HEK293 (cell line): ENCODE results near the gene GNG4.

Experiments used
- BCL11A ChIP-seq: fragments of 450-650 bp; formaldehyde crosslinking; IDR thresholded peaks from 2 replicates; pipeline ENCODE4 v1.5.1; 2016; ENCODE audit warnings: low read depth, missing biosample characterization, missing genetic modification characterization
- KLF1 ChIP-seq: fragments of 450-650 bp; formaldehyde crosslinking; IDR thresholded peaks from 2 replicates; pipeline ENCODE4 v1.5.1; 2016; ENCODE audit warnings: missing biosample characterization, missing genetic modification characterization
- PRDM4 ChIP-seq: fragments of 450-650 bp; formaldehyde crosslinking; IDR thresholded peaks from 2 replicates; pipeline ENCODE4 v1.5.1; 2017; ENCODE audit warnings: missing biosample characterization, missing genetic modification characterization
- RBAK ChIP-seq: fragments of 450-650 bp; formaldehyde crosslinking; IDR thresholded peaks from 2 replicates; pipeline ENCODE4 v1.5.1; 2016; ENCODE audit warnings: missing biosample characterization, missing genetic modification characterization
- ZBTB1 ChIP-seq: fragments of 450-650 bp; formaldehyde crosslinking; IDR thresholded peaks from 2 replicates; pipeline ENCODE4 v1.5.1; 2016; ENCODE audit warnings: missing biosample characterization, missing genetic modification characterization
- ZBTB48 ChIP-seq: fragments of 450-650 bp; formaldehyde crosslinking; IDR thresholded peaks from 2 replicates; pipeline ENCODE4 v1.5.1; 2016; ENCODE audit warnings: missing biosample characterization, missing genetic modification characterization
- ZFP37 ChIP-seq: fragments of 450-650 bp; formaldehyde crosslinking; IDR thresholded peaks from 2 replicates; pipeline ENCODE4 v1.5.1; 2016; ENCODE audit warnings: missing biosample characterization, missing genetic modification characterization
- ZNF140 ChIP-seq: fragments of 450-650 bp; formaldehyde crosslinking; IDR thresholded peaks from 2 replicates; pipeline ENCODE4 v1.5.1; 2016; ENCODE audit warnings: missing biosample characterization, missing genetic modification characterization
- ZNF202 ChIP-seq: fragments of 450-650 bp; formaldehyde crosslinking; IDR thresholded peaks from 2 replicates; pipeline ENCODE4 v1.5.1; 2016; ENCODE audit warnings: missing biosample characterization, missing genetic modification characterization, borderline replicate concordance
- ZNF221 ChIP-seq: fragments of 450-650 bp; formaldehyde crosslinking; IDR thresholded peaks from 2 replicates; pipeline ENCODE4 v1.5.1; 2017; ENCODE audit warnings: missing biosample characterization, missing genetic modification characterization, borderline replicate concordance
- ZNF223 ChIP-seq: fragments of 450-650 bp; formaldehyde crosslinking; IDR thresholded peaks from 2 replicates; pipeline ENCODE4 v1.5.1; 2016; ENCODE audit warnings: missing biosample characterization, missing genetic modification characterization
- ZNF24 ChIP-seq: fragments of 450-650 bp; formaldehyde crosslinking; IDR thresholded peaks from 2 replicates; pipeline ENCODE4 v1.5.1; 2016; ENCODE audit warnings: missing biosample characterization, missing genetic modification characterization
- ZNF302 ChIP-seq: fragments of 450-650 bp; formaldehyde crosslinking; IDR thresholded peaks from 2 replicates; pipeline ENCODE4 v1.5.1; 2016; ENCODE audit warnings: missing biosample characterization, missing genetic modification characterization, low read depth
- ZNF37A ChIP-seq: fragments of 450-650 bp; IDR thresholded peaks from 2 replicates; pipeline ENCODE4 v1.5.1; 2018; ENCODE audit warnings: missing biosample characterization, missing genetic modification characterization
- ZNF416 ChIP-seq: fragments of 450-650 bp; formaldehyde crosslinking; IDR thresholded peaks from 2 replicates; pipeline ENCODE4 v1.5.1; 2016; ENCODE audit warnings: missing biosample characterization, missing genetic modification characterization
- ZNF426 ChIP-seq: fragments of 450-650 bp; formaldehyde crosslinking; IDR thresholded peaks from 2 replicates; pipeline ENCODE4 v1.5.1; 2017; ENCODE audit warnings: missing biosample characterization, missing genetic modification characterization, mild to moderate bottlenecking, inconsistent platforms, moderate library complexity
- ZNF571 ChIP-seq: fragments of 450-650 bp; formaldehyde crosslinking; IDR thresholded peaks from 2 replicates; pipeline ENCODE4 v1.5.0; 2017; ENCODE audit warnings: missing biosample characterization, missing genetic modification characterization
- ZNF596 ChIP-seq: fragments of 450-650 bp; IDR thresholded peaks from 2 replicates; pipeline ENCODE4 v1.5.0; 2018; ENCODE audit warnings: missing biosample characterization, mild to moderate bottlenecking, missing genetic modification characterization, moderate library complexity
- ZNF658 ChIP-seq: fragments of 450-650 bp; formaldehyde crosslinking; IDR thresholded peaks from 2 replicates; pipeline ENCODE4; 2016; ENCODE audit warnings: missing biosample characterization, missing genetic modification characterization
- ZNF704 ChIP-seq: fragments of 450-650 bp; formaldehyde crosslinking; IDR thresholded peaks from 2 replicates; pipeline ENCODE4 v1.5.1; 2016; ENCODE audit warnings: missing biosample characterization, missing genetic modification characterization
- ZSCAN16 ChIP-seq: fragments of 450-650 bp; formaldehyde crosslinking; IDR thresholded peaks from 2 replicates; pipeline ENCODE4 v1.5.1; 2016; ENCODE audit warnings: missing biosample characterization, missing genetic modification characterization
- TF ChIP-seq, protein P1 (sequence below): fragments of 450-650 bp; IDR thresholded peaks from 2 replicates; pipeline ENCODE4 v1.5.1; 2018; ENCODE audit warnings: missing biosample characterization, mild to moderate bottlenecking, missing genetic modification characterization
- TF ChIP-seq, protein P2 (sequence below): fragments of 450-650 bp; formaldehyde crosslinking; conservative IDR thresholded peaks from 2 replicates; pipeline ENCODE4 v1.5.1; 2016; ENCODE audit warnings: low read depth, missing biosample characterization, missing genetic modification characterization
- TF ChIP-seq, protein P3 (sequence below): fragments of 450-650 bp; formaldehyde crosslinking; IDR thresholded peaks from 2 replicates; pipeline ENCODE4 v1.5.1; 2016; ENCODE audit warnings: missing biosample characterization, missing genetic modification characterization, borderline replicate concordance
- TF ChIP-seq, protein P4 (sequence below): fragments of 450-650 bp; formaldehyde crosslinking; IDR thresholded peaks from 2 replicates; pipeline ENCODE4; 2016; ENCODE audit warnings: missing biosample characterization, missing genetic modification characterization

Gene GNG4

GRCh38 chr1:235504494-235505222, 144.9 kb downstream of the GNG4 start (continued):
- TF ChIP-seq ZNF140 (no peak), ZNF24 (tag by site-specific recombination) (peak; percentile 94), ZNF704 (no peak), ZSCAN16 (tag by site-specific recombination) (0 out of 2 replicates have a peak, but pooled peaks have one; percentile 46), ZNF221 (tag by site-specific recombination) (no peak), ZNF426 (tag by site-specific recombination) (no peak), ZNF658 (tag by site-specific recombination) (no peak), RBAK (tag by site-specific recombination) (no peak), ZNF37A (no peak), ZNF202 (tag by site-specific recombination) (no peak), ZBTB48 (tag by site-specific recombination) (peak; percentile 88; the same call in 1 of the 2 replicates), ZNF416 (tag by site-specific recombination) (no peak), ZFP37 (peak; percentile 99), ZBTB1 (tag by site-specific recombination) (peak; percentile 72; the same call in 1 of the 2 replicates), ZNF571 (no peak), ZNF596 (tag by site-specific recombination) (no peak), ZNF223 (tag by site-specific recombination) (no peak), ZNF302 (peak; percentile 70; the same call in 1 of the 2 replicates), BCL11A (tag by site-specific recombination) (peak; percentile 95), PRDM4 (tag by site-specific recombination) (0 out of 2 replicates have a peak, but pooled peaks have one; percentile 53), KLF1 (peak; percentile 37)
- TF ChIP-seq, protein P1, sequence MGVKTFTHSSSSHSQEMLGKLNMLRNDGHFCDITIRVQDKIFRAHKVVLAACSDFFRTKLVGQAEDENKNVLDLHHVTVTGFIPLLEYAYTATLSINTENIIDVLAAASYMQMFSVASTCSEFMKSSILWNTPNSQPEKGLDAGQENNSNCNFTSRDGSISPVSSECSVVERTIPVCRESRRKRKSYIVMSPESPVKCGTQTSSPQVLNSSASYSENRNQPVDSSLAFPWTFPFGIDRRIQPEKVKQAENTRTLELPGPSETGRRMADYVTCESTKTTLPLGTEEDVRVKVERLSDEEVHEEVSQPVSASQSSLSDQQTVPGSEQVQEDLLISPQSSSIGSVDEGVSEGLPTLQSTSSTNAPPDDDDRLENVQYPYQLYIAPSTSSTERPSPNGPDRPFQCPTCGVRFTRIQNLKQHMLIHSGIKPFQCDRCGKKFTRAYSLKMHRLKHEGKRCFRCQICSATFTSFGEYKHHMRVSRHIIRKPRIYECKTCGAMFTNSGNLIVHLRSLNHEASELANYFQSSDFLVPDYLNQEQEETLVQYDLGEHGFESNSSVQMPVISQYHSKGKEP (tag by site-specific recombination), result no peak
- TF ChIP-seq, protein P2, sequence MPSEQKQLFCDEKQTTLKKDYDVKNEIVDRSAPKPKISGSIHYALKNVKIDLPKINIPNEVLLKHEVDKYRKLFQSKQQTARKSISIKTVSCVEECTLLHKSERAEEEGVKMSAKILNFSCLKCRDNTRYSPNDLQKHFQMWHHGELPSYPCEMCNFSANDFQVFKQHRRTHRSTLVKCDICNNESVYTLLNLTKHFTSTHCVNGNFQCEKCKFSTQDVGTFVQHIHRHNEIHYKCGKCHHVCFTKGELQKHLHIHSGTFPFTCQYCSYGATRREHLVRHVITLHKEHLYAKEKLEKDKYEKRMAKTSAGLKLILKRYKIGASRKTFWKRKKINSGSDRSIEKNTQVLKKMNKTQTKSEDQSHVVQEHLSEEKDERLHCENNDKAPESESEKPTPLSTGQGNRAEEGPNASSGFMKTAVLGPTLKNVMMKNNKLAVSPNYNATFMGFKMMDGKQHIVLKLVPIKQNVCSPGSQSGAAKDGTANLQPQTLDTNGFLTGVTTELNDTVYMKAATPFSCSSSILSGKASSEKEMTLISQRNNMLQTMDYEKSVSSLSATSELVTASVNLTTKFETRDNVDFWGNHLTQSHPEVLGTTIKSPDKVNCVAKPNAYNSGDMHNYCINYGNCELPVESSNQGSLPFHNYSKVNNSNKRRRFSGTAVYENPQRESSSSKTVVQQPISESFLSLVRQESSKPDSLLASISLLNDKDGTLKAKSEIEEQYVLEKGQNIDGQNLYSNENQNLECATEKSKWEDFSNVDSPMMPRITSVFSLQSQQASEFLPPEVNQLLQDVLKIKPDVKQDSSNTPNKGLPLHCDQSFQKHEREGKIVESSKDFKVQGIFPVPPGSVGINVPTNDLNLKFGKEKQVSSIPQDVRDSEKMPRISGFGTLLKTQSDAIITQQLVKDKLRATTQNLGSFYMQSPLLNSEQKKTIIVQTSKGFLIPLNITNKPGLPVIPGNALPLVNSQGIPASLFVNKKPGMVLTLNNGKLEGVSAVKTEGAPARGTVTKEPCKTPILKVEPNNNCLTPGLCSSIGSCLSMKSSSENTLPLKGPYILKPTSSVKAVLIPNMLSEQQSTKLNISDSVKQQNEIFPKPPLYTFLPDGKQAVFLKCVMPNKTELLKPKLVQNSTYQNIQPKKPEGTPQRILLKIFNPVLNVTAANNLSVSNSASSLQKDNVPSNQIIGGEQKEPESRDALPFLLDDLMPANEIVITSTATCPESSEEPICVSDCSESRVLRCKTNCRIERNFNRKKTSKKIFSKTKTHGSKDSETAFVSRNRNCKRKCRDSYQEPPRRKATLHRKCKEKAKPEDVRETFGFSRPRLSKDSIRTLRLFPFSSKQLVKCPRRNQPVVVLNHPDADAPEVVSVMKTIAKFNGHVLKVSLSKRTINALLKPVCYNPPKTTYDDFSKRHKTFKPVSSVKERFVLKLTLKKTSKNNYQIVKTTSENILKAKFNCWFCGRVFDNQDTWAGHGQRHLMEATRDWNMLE, result no peak
- TF ChIP-seq, protein P3, sequence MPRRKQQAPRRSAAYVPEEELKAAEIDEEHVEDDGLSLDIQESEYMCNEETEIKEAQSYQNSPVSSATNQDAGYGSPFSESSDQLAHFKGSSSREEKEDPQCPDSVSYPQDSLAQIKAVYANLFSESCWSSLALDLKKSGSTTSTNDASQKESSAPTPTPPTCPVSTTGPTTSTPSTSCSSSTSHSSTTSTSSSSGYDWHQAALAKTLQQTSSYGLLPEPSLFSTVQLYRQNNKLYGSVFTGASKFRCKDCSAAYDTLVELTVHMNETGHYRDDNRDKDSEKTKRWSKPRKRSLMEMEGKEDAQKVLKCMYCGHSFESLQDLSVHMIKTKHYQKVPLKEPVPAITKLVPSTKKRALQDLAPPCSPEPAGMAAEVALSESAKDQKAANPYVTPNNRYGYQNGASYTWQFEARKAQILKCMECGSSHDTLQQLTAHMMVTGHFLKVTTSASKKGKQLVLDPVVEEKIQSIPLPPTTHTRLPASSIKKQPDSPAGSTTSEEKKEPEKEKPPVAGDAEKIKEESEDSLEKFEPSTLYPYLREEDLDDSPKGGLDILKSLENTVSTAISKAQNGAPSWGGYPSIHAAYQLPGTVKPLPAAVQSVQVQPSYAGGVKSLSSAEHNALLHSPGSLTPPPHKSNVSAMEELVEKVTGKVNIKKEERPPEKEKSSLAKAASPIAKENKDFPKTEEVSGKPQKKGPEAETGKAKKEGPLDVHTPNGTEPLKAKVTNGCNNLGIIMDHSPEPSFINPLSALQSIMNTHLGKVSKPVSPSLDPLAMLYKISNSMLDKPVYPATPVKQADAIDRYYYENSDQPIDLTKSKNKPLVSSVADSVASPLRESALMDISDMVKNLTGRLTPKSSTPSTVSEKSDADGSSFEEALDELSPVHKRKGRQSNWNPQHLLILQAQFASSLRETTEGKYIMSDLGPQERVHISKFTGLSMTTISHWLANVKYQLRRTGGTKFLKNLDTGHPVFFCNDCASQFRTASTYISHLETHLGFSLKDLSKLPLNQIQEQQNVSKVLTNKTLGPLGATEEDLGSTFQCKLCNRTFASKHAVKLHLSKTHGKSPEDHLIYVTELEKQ (tag by site-specific recombination), result peak; percentile 74; the same call in 1 of the 2 replicates
- TF ChIP-seq, protein P4, sequence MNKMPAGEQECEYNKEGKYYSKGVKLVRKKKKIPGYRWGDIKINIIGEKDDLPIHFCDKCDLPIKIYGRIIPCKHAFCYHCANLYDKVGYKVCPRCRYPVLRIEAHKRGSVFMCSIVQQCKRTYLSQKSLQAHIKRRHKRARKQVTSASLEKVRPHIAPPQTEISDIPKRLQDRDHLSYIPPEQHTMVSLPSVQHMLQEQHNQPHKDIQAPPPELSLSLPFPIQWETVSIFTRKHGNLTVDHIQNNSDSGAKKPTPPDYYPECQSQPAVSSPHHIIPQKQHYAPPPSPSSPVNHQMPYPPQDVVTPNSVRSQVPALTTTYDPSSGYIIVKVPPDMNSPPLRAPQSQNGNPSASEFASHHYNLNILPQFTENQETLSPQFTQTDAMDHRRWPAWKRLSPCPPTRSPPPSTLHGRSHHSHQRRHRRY (tag by site-specific recombination), result no peak
